Endothelial cell of umbilical vein (primary cell): ENCODE results near the gene ST6GALNAC4. TPM values are rescaled to one million over a fixed set of nuclear protein-coding genes. Genes with fewer than 3 reads are reported as not detected.

Experiments used
- BruUV-seq: library from RNA; stranded (reverse); fragments of 400-500 nt; replicated peaks from 2 replicates; lab custom pipeline; 2021; lab: Mats Ljungman, UMichigan
- CTCF ChIA-PET: fragments of 300-600, 350-600 bp; sonication (Branson Sonifier 250); formaldehyde crosslinking; loops from one replicate; lab custom pipeline; 2021; ENCODE audit warnings: antibody characterized with exemption, inconsistent platforms; lab: Charles Lee
- POLR2A ChIA-PET: fragments of 300-600, 350-600 bp; sonication (Branson Sonifier 250); formaldehyde crosslinking; loops from one replicate; lab custom pipeline; 2021; ENCODE audit warnings: antibody characterized with exemption, inconsistent platforms; lab: Charles Lee
- DNase-seq: peaks from one replicate; pipeline ENCODE4 v3.0.0-alpha.2; 2011; ENCODE audit warnings: low read depth, low spot score
- FAIRE-seq: peaks from 2 replicates; lab custom pipeline; 2011; peaks lifted over from hg19 to GRCh38; lab: Jason Lieb, UNC
- H2AFZ ChIP-seq: 2 replicates; pipeline ENCODE4 v1.6.0; 2012; ENCODE audit warnings: low read depth, low read length, control low read depth, inconsistent platforms
- H3K27ac ChIP-seq: 2 replicates; pipeline ENCODE4 v1.5.1; 2011; ENCODE audit warnings: low read depth, mild to moderate bottlenecking, control low read depth, low read length, moderate library complexity; ENCODE audit not compliant: insufficient read depth
- H3K27me3 ChIP-seq, 2 experiments: 2 replicates each; pipeline versions ENCODE4 v1.6.0 to v1.6.1; 2011; ENCODE audit warnings: low read length in 2 of 2, mixed read lengths in 1 of 2; ENCODE audit not compliant: control insufficient read depth in 2 of 2, insufficient read depth in 2 of 2
- H3K36me3 ChIP-seq, 2 experiments: 2 replicates in 1 of 2; 3 replicates in 1 of 2; pipeline ENCODE4 v1.5.1; 2011; ENCODE audit warnings: low read length in 2 of 2, mild to moderate bottlenecking in 1 of 2, moderate library complexity in 1 of 2; ENCODE audit not compliant: control insufficient read depth in 2 of 2, insufficient read depth in 2 of 2; ENCODE audit errors: extremely low read depth in 1 of 2
- H3K4me1 ChIP-seq: 3 replicates; pipeline ENCODE4 v1.5.1; 2011; ENCODE audit warnings: mild to moderate bottlenecking, low read length; ENCODE audit not compliant: control insufficient read depth, insufficient read depth; ENCODE audit errors: extremely low read depth
- H3K4me2 ChIP-seq: 2 replicates; pipeline ENCODE4 v1.6.1; 2011; ENCODE audit warnings: low read length, control low read depth, mixed read lengths; ENCODE audit not compliant: insufficient read depth
- H3K4me3 ChIP-seq, 3 experiments: fragments of 200-600 bp in 1 of 3; sonication (generic), shearing (Covaris generic) in 1 of 3; replicated peaks in 1 of 3; 2 replicates each; pipeline ENCODE4 v1.5.1; 2011 to 2016; ENCODE audit warnings: control low read depth in 3 of 3, low read length in 3 of 3, mild to moderate bottlenecking in 2 of 3, inconsistent platforms in 1 of 3, low read depth in 1 of 3, moderate library complexity in 1 of 3; ENCODE audit not compliant: insufficient read depth in 1 of 3
- H3K79me2 ChIP-seq: 2 replicates; pipeline ENCODE4 v1.6.0; 2012; ENCODE audit warnings: low read length, inconsistent platforms; ENCODE audit not compliant: control insufficient read depth, insufficient read depth
- H3K9ac ChIP-seq: replicated peaks from 2 replicates; pipeline ENCODE3; 2011; ENCODE audit warnings: low read length, control low read depth; ENCODE audit not compliant: insufficient read depth; ENCODE audit errors: extremely low read depth
- H3K9me1 ChIP-seq: replicated peaks from 3 replicates; pipeline ENCODE4 v1.6.0; 2011; ENCODE audit warnings: mild to moderate bottlenecking, low read length; ENCODE audit not compliant: control insufficient read depth, insufficient read depth; ENCODE audit errors: extremely low read depth
- H3K9me3 ChIP-seq: replicated peaks from 2 replicates; pipeline ENCODE4 v1.5.1; 2012; ENCODE audit warnings: low read length, inconsistent platforms; ENCODE audit not compliant: control insufficient read depth, insufficient read depth
- H4K20me1 ChIP-seq: replicated peaks from 2 replicates; pipeline ENCODE3; 2011; ENCODE audit warnings: mild to moderate bottlenecking, low read length; ENCODE audit not compliant: control insufficient read depth, insufficient read depth; ENCODE audit errors: extremely low read depth
- EZH2 ChIP-seq: IDR thresholded peaks from 2 replicates; pipeline ENCODE4 v1.6.1; 2012; ENCODE audit warnings: borderline replicate concordance, low read depth, mild to moderate bottlenecking, moderate library complexity, low read length, inconsistent platforms; ENCODE audit not compliant: severe bottlenecking
- FOS ChIP-seq: IDR thresholded peaks from 2 replicates; pipeline ENCODE4 v1.6.1; 2011; ENCODE audit warnings: mild to moderate bottlenecking, low read length, moderate library complexity, borderline replicate concordance; ENCODE audit not compliant: insufficient read depth
- GATA2 ChIP-seq: IDR thresholded peaks from 2 replicates; pipeline ENCODE4 v1.7.0; 2011; ENCODE audit warnings: low read depth, mild to moderate bottlenecking, moderate library complexity, mixed read lengths, low read length; ENCODE audit not compliant: insufficient read length, insufficient read depth
- JUN ChIP-seq: IDR thresholded peaks from 2 replicates; pipeline ENCODE4 v1.6.1; 2011; ENCODE audit warnings: borderline replicate concordance, low read depth; ENCODE audit not compliant: insufficient read length, insufficient read depth
- MYC ChIP-seq: IDR thresholded peaks from one replicate; pipeline ENCODE4 v1.6.1; 2011; ENCODE audit warnings: mild to moderate bottlenecking, low read depth, low read length
- POLR2A ChIP-seq: IDR thresholded peaks from 2 replicates; pipeline ENCODE4 v1.6.1; 2012; ENCODE audit warnings: low read depth, mild to moderate bottlenecking, control low read depth, low read length
- POLR2AphosphoS5 ChIP-seq: IDR thresholded peaks from 2 replicates; pipeline ENCODE4 v1.6.1; 2012; ENCODE audit warnings: low read depth, mild to moderate bottlenecking, control low read depth, low read length, moderate library complexity; ENCODE audit not compliant: insufficient read depth
- dilution Hi-C: fragments of 300-500 bp; cut with MboI; formaldehyde crosslinking; loops from one replicate; pipeline ENCODE4 v1.15.0; 2019; ENCODE audit warnings: low sequenced_read_pairs; ENCODE audit not compliant: extremely low pct_ligation_motif_present
- intact Hi-C: fragments of 100-400 bp; cut with micrococcal nuclease; formaldehyde crosslinking; loops from one replicate; pipeline ENCODE4 v1.10.0; 2022
- polyA plus RNA-seq, 4 experiments: library from polyadenylated mRNA; depleted of rRNA in 3 of 4; stranded (reverse) in 3 of 4; unstranded in 1 of 4; fragments of >200 nt; gene quantifications; 2 replicates each; pipeline versions ENCODE4 v1.2.1 to v1.2.3, GENCODE V29; 2011 to 2012; ENCODE audit warnings: missing spikeins in 1 of 4
- total RNA-seq: library from RNA; stranded (reverse); gene quantifications from 2 replicates; pipeline ENCODE4 v1.2.3, GENCODE V29; 2021
- TF ChIP-seq, protein P1 (sequence below), 2 donors: IDR thresholded peaks; 1 replicate in 1 of 2; 2 replicates in 1 of 2; pipeline ENCODE4 v1.5.1; 2011; ENCODE audit warnings: low read length in 2 of 2, mild to moderate bottlenecking in 2 of 2, moderate library complexity in 2 of 2, control low read depth in 1 of 2, inconsistent platforms in 1 of 2, low read depth in 1 of 2; ENCODE audit not compliant: insufficient read depth in 1 of 2; ENCODE audit errors: extremely low read depth in 1 of 2
- TF ChIP-seq, protein P2 (sequence below): IDR thresholded peaks from 2 replicates; pipeline ENCODE4 v1.6.1; 2011; ENCODE audit not compliant: insufficient read depth, insufficient read length

Gene ST6GALNAC4
- total and polyA plus RNA-seq, 2 donors (not counting 3 experiments of a cell fraction or from before 2014, with no cell fraction given), result 45.9 to 85.3 TPM

DNA sequence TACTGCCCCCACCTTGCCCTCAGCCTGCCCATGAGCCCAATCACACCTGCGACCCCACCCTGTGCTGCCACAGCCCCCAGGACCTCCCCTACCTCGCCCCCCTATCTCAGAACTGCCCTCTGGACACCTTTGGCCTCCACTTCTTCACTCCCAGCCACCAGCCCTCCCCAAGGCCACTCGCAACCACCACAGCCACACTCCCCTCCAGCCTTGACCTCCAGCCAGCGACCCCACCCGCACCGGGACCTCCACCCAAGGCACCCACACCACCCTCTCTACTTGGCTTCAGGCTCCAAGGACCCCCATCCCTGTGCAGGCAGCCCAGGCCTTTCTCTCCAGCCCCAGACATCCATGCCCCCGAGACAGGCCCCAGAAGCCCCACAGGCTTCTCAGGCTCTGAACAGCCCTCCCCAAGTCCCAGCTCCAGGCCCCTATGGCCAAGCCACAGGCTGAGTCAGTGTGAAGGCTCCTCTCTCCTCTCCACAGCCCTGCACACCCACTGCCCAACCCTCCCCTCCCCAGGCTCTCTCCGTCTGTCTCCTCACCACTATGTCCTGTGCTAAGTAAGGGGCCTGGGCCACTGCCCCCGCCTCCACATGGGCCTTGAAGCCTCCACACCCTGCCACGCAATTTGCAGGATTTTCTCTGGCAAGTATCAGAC, 41.4 kb downstream of the ST6GALNAC4 start:
- FAIRE-seq (no peak), DNase-seq (no peak)
- CTCF ChIA-PET, result interaction anchor here (1.0 kb wide), 1 partner anchor 20 kb away, joined by 3 read pairs; no protein-coding TSS in a partner anchor
- BruUV-seq, result no TSS peak
- H3K27me3 ChIP-seq, result no peaks in the 10 kb centered on the region
- H3K9me3 ChIP-seq, result no peaks in the 10 kb centered on the region
- no peaks in the 10 kb centered on the region for H3K9me1 ChIP-seq
- H4K20me1 ChIP-seq, result no peaks in the 10 kb centered on the region
- no peak overlapping the region for H3K4me2 ChIP-seq
- H3K27ac ChIP-seq, result no peak overlapping the region
- H3K79me2 ChIP-seq, result peaks cover 18% of the 10 kb centered on the region
- peaks cover 0 to 20% of the 10 kb centered on the region in 2 experiments for H3K36me3 ChIP-seq
- POLR2A ChIA-PET, result interaction anchor here (1.1 kb wide), 1 partner anchor 42 kb away, joined by 3 read pairs; the partner anchor contains the start of gene ST6GALNAC4
- peaks cover 14% of the 10 kb centered on the region for H3K4me1 ChIP-seq
- dilution Hi-C loops, result no loop called here
- no peak overlapping the region for H2AFZ ChIP-seq
- no peak overlapping the region for H3K9ac ChIP-seq
- TF ChIP-seq, protein P1, sequence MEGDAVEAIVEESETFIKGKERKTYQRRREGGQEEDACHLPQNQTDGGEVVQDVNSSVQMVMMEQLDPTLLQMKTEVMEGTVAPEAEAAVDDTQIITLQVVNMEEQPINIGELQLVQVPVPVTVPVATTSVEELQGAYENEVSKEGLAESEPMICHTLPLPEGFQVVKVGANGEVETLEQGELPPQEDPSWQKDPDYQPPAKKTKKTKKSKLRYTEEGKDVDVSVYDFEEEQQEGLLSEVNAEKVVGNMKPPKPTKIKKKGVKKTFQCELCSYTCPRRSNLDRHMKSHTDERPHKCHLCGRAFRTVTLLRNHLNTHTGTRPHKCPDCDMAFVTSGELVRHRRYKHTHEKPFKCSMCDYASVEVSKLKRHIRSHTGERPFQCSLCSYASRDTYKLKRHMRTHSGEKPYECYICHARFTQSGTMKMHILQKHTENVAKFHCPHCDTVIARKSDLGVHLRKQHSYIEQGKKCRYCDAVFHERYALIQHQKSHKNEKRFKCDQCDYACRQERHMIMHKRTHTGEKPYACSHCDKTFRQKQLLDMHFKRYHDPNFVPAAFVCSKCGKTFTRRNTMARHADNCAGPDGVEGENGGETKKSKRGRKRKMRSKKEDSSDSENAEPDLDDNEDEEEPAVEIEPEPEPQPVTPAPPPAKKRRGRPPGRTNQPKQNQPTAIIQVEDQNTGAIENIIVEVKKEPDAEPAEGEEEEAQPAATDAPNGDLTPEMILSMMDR (IDR thresholded peaks at IDR 0.05; ENCODE audit: extremely low read depth in 1 of 2, insufficient read depth in 1 of 2, low read depth in 1 of 2, low read length in 2 of 2), result no peak
- TF ChIP-seq POLR2AphosphoS5 (no peak), POLR2A (no peak), GATA2 (no peak), JUN (no peak), EZH2 (no peak), MYC (no peak), FOS (no peak)
- TF ChIP-seq, protein P2, sequence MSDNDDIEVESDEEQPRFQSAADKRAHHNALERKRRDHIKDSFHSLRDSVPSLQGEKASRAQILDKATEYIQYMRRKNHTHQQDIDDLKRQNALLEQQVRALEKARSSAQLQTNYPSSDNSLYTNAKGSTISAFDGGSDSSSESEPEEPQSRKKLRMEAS, result no peak
- H3K4me3 ChIP-seq, result no peak overlapping the region
- intact Hi-C loops, result no loop called here
